ENCODE measurements around the gene TEX2. TPM values are rescaled to one million over a fixed set of nuclear protein-coding genes. Genes with fewer than 3 reads are reported as not detected.

The TEX2 gene
- total and polyA plus RNA-seq, 3 experiments from 2014 or later = 6.5 to 22.0 (median 21.9) TPM

DNA sequence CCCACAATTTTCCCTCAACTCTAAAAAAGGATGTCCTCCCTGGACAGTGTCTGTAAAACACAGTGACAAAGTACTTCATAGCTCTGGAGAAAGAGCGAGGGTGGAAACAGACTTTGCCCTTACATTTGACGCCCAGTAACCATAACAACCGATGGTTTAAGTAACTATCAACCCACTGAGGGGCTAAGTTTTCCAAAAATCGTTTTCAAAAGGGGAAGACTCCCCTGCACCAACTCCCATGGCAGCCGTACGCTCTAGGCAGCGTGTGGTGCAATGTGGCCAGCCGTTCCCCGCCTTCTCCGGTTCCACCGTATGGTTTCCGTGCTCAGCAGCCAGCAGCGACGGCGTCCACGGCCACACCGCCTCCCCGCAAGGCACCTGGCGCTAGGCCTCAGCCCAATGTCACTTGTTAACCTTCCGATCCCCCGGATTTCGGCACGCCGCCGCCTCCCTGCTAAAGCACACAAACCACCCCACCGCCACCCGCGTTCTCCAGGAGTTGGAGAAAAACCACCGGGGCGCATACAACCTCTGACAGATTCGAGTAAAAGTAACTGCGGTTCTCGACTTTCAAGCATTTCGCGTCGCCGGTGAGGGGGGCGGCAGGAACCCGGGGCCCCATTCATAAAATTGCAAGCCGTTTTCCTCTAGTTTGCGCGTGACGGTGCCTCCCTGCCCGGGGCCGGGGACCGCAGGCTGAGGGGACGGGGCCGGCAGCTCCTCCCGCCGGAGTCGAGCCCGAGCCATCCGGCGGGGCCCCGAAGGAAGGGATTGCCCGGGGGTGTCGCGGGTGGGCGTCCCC is 661 bp downstream of the TEX2 start:
- CTCF ChIA-PET = no interaction called here
- H3K9me3 ChIP-seq (ENCODE audit: low read length) = no peaks in the 10 kb centered on the region
- peak overlapping the region; percentile 67 for H3K4me3 ChIP-seq (ENCODE audit: low read length)
- Mint-ChIP-seq H3K27ac (peak overlapping the region; percentile 87 to 99 (median 95)), H3K4me3 (peak overlapping the region; percentile 90 to 97 (median 95)), H3K4me1 (peaks cover 24 to 44% (median 32%) of the 10 kb centered on the region in 3 donors), H3K36me3 (peaks cover 0 to 8% (median 0%) of the 10 kb centered on the region in 3 donors), H3K27me3 (peaks cover 7 to 15% of the 10 kb centered on the region in 2 donors), H3K9me3 (no peaks in the 10 kb centered on the region)
- peaks cover 32% of the 10 kb centered on the region for H3K4me1 ChIP-seq (ENCODE audit: insufficient read depth, low read length)
- no peaks in the 10 kb centered on the region for H3K36me3 ChIP-seq (ENCODE audit: insufficient read depth, low read length)
- DNase-seq = peak; percentile 50 to 79 (median 73)
- POLR2A ChIA-PET = interaction anchor here (0.6 to 2.2 kb wide), 4 partner anchors 86 to 710 kb away, joined by 3 to 13 read pairs (median 4); no protein-coding TSS in a partner anchor
- peak overlapping the region; percentile 68 for H3K27ac ChIP-seq (ENCODE audit: low read depth, low read length)
- no peaks in the 10 kb centered on the region for H3K27me3 ChIP-seq (ENCODE audit: insufficient read depth, low read length, poor library complexity, severe bottlenecking)

DNA sequence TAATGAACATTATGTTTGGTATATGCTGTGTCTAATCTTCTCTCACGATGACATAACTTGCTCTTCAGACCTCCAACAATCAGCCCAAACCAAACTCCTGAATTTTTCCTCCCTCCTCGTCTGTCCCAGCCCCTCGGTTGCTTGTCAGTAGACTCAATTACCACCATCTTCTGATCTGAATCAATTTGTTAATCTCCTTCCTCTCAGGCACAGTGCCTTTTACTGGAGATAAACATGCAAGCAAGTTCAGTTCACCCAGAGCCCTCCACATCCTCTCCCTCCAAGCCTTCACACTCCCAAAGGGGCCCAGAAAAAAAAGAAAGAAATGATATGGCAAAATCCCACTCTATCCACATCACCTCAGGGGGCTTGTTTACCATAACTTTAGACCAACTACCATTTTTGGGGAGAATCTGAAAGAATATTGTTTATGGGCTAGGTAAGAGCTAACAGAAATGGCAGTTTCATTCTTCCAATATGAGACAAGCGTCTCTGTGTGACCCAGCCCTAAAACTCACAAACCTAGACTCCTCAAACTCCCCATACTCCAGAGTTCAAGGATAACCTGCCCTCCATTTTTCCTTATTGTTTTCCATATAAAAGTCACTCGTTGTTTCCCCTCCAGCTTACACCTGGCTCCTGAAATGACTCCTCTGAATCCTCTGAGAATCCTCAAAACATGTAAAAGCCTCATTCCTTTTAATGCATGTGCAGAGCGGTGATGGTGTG is 1.5 kb downstream of the TEX2 start:
- Mint-ChIP-seq H3K27me3 (peaks cover 4 to 11% of the 10 kb centered on the region in 2 donors), H3K4me1 (peaks cover 24 to 44% (median 32%) of the 10 kb centered on the region in 3 donors), H3K9me3 (no peaks in the 10 kb centered on the region), H3K27ac (peak overlapping the region; percentile 87 to 99 (median 95)), H3K4me3 (peak overlapping the region; percentile 90 to 97 (median 95)), H3K36me3 (peaks cover 0 to 8% (median 0%) of the 10 kb centered on the region in 3 donors)
- H3K27ac ChIP-seq (ENCODE audit: low read depth, low read length) = peak overlapping the region; percentile 68
- H3K27me3 ChIP-seq (ENCODE audit: insufficient read depth, low read length, poor library complexity, severe bottlenecking) = no peaks in the 10 kb centered on the region
- peaks cover 32% of the 10 kb centered on the region for H3K4me1 ChIP-seq (ENCODE audit: insufficient read depth, low read length)
- no peaks in the 10 kb centered on the region for H3K36me3 ChIP-seq (ENCODE audit: insufficient read depth, low read length)
- ChIA-PET POLR2A (no interaction called here), CTCF (no interaction called here)
- peak overlapping the region; percentile 67 for H3K4me3 ChIP-seq (ENCODE audit: low read length)
- no peak for DNase-seq
- H3K9me3 ChIP-seq (ENCODE audit: low read length) = no peaks in the 10 kb centered on the region

GRCh38 chr17:64260886-64261285 is 2.2 kb downstream of the TEX2 start:
- H3K27ac ChIP-seq (ENCODE audit: low read depth, low read length) = no peak overlapping the region
- Mint-ChIP-seq H3K4me1 (peaks cover 24 to 50% (median 32%) of the 10 kb centered on the region in 3 donors), H3K4me3 (peak overlapping the region in 1 of 7 donors; percentile 38), H3K36me3 (peaks cover 0 to 11% (median 2%) of the 10 kb centered on the region in 3 donors), H3K9me3 (no peaks in the 10 kb centered on the region), H3K27ac (peak overlapping the region in 3 of 8 donors; percentile 51 to 87 (median 64)), H3K27me3 (peaks cover 2 to 4% of the 10 kb centered on the region in 2 donors)
- no peaks in the 10 kb centered on the region for H3K9me3 ChIP-seq (ENCODE audit: low read length)
- DNase-seq = no peak
- ChIA-PET POLR2A (no interaction called here), CTCF (no interaction called here)
- H3K4me3 ChIP-seq (ENCODE audit: low read length) = no peak overlapping the region
- H3K4me1 ChIP-seq (ENCODE audit: insufficient read depth, low read length) = peaks cover 32% of the 10 kb centered on the region
- H3K27me3 ChIP-seq (ENCODE audit: insufficient read depth, low read length, poor library complexity, severe bottlenecking) = no peaks in the 10 kb centered on the region
- H3K36me3 ChIP-seq (ENCODE audit: insufficient read depth, low read length) = no peaks in the 10 kb centered on the region

DNA sequence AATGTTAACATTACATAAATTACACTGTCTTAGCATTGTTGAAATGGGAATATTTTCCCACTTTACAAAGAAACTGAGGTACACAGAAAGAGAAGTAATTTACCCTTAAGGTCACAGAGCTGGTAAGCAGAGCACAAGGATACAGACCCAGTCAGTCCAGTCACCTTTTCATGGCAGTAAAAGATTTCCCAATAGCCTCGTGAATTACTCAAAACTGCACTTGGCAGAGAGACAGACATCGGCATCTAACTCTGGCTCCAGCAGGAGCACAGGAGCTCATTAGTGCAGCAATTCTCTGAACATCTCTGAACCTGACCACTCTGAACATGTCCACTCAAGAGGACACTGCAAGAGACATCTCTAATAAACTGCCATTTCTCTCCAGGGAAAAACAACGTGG is 3.1 kb downstream of the TEX2 start:
- peak overlapping the region in 2 of 7 donors; percentile 8 to 62 for H3K4me3 Mint-ChIP-seq
- Histone ChIP-seq H3K27ac (ENCODE audit: low read depth, low read length) (no peak overlapping the region), H3K9me3 (ENCODE audit: low read length) (no peaks in the 10 kb centered on the region), H3K27me3 (ENCODE audit: insufficient read depth, low read length, poor library complexity, severe bottlenecking) (no peaks in the 10 kb centered on the region), H3K4me3 (ENCODE audit: low read length) (no peak overlapping the region), H3K4me1 (ENCODE audit: insufficient read depth, low read length) (peaks cover 32% of the 10 kb centered on the region), H3K36me3 (ENCODE audit: insufficient read depth, low read length) (no peaks in the 10 kb centered on the region)
- H3K4me1 Mint-ChIP-seq = peaks cover 24 to 50% (median 37%) of the 10 kb centered on the region in 3 donors
- H3K36me3 Mint-ChIP-seq = peaks cover 0 to 11% (median 2%) of the 10 kb centered on the region in 3 donors
- H3K9me3 Mint-ChIP-seq = no peaks in the 10 kb centered on the region
- POLR2A ChIA-PET = interaction anchor here (0.5 kb wide), 1 partner anchor 259 kb away, joined by 3 read pairs; no protein-coding TSS in a partner anchor
- H3K27ac Mint-ChIP-seq = peak overlapping the region in 1 of 8 donors; percentile 51
- no peaks in the 10 kb centered on the region for H3K27me3 Mint-ChIP-seq
- CTCF ChIA-PET = no interaction called here
- no peak for DNase-seq

- Histone ChIP-seq H3K27ac (ENCODE audit: low read depth, low read length) (no peak overlapping the region), H3K36me3 (ENCODE audit: insufficient read depth, low read length) (no peaks in the 10 kb centered on the region), H3K27me3 (ENCODE audit: insufficient read depth, low read length, poor library complexity, severe bottlenecking) (no peaks in the 10 kb centered on the region), H3K4me1 (ENCODE audit: insufficient read depth, low read length) (peaks cover 32% of the 10 kb centered on the region), H3K4me3 (ENCODE audit: low read length) (no peak overlapping the region), H3K9me3 (ENCODE audit: low read length) (no peaks in the 10 kb centered on the region)
- H3K27me3 Mint-ChIP-seq = no peaks in the 10 kb centered on the region
- H3K4me3 Mint-ChIP-seq = peak overlapping the region in 1 of 7 donors; percentile 62
- DNase-seq = no peak
- peaks cover 24 to 50% (median 37%) of the 10 kb centered on the region in 3 donors for H3K4me1 Mint-ChIP-seq
- H3K36me3 Mint-ChIP-seq = peaks cover 0 to 11% (median 2%) of the 10 kb centered on the region in 3 donors
- no peaks in the 10 kb centered on the region for H3K9me3 Mint-ChIP-seq
- CTCF ChIA-PET = no interaction called here
- H3K27ac Mint-ChIP-seq = no peak overlapping the region
- POLR2A ChIA-PET = interaction anchor here (0.5 kb wide), 1 partner anchor 259 kb away, joined by 3 read pairs; no protein-coding TSS in a partner anchor
Observed at GRCh38 chr17:64259426-64259825, 3.6 kb downstream of the TEX2 start.

GRCh38 chr17:64256913-64257807 is 5.9 kb downstream of the TEX2 start:
- Histone ChIP-seq H3K4me1 (ENCODE audit: insufficient read depth, low read length) (peaks cover 23% of the 10 kb centered on the region), H3K36me3 (ENCODE audit: insufficient read depth, low read length) (no peaks in the 10 kb centered on the region), H3K4me3 (ENCODE audit: low read length) (no peak overlapping the region), H3K27me3 (ENCODE audit: insufficient read depth, low read length, poor library complexity, severe bottlenecking) (no peaks in the 10 kb centered on the region), H3K27ac (ENCODE audit: low read depth, low read length) (no peak overlapping the region), H3K9me3 (ENCODE audit: low read length) (no peaks in the 10 kb centered on the region)
- POLR2A ChIA-PET = no interaction called here
- H3K27ac Mint-ChIP-seq = no peak overlapping the region
- CTCF ChIA-PET = no interaction called here
- H3K4me1 Mint-ChIP-seq = peaks cover 19 to 38% (median 25%) of the 10 kb centered on the region in 3 donors
- no peak for DNase-seq
- H3K36me3 Mint-ChIP-seq = peaks cover 0 to 2% (median 2%) of the 10 kb centered on the region in 3 donors
- H3K9me3 Mint-ChIP-seq = no peaks in the 10 kb centered on the region
- H3K4me3 Mint-ChIP-seq = no peak overlapping the region
- no peaks in the 10 kb centered on the region for H3K27me3 Mint-ChIP-seq

- H3K27me3 ChIP-seq (ENCODE audit: insufficient read depth, low read length, poor library complexity, severe bottlenecking) = no peaks in the 10 kb centered on the region
- H3K4me3 ChIP-seq (ENCODE audit: low read length) = no peak overlapping the region
- Mint-ChIP-seq H3K4me1 (peaks cover 10 to 24% (median 11%) of the 10 kb centered on the region in 3 donors), H3K4me3 (no peak overlapping the region), H3K27me3 (no peaks in the 10 kb centered on the region), H3K9me3 (no peaks in the 10 kb centered on the region), H3K27ac (no peak overlapping the region), H3K36me3 (peaks cover 0 to 2% (median 2%) of the 10 kb centered on the region in 3 donors)
- ChIA-PET POLR2A (no interaction called here), CTCF (no interaction called here)
- no peak overlapping the region for H3K27ac ChIP-seq (ENCODE audit: low read depth, low read length)
- H3K4me1 ChIP-seq (ENCODE audit: insufficient read depth, low read length) = peaks cover 11% of the 10 kb centered on the region
- no peaks in the 10 kb centered on the region for H3K36me3 ChIP-seq (ENCODE audit: insufficient read depth, low read length)
- DNase-seq = no peak
- H3K9me3 ChIP-seq (ENCODE audit: low read length) = no peaks in the 10 kb centered on the region
Observed at GRCh38 chr17:64255764-64256163, 7.3 kb downstream of the TEX2 start.

All from CD8-positive, alpha-beta memory T cell (primary cell).